Thoracic aorta (tissue), 2 donors: ENCODE measurements around the gene CORIN. TPM values are rescaled to one million over a fixed set of nuclear protein-coding genes. Genes with fewer than 3 reads are reported as not detected.

Experiments
- ATAC-seq: fragments of 150-250 bp; one replicate; pipeline ENCODE4 v1.8.0; 2017; ENCODE audit warnings: low read depth; ENCODE audit not compliant: insufficient number of reproducible peaks, low FRiP score
- DNase-seq: peaks from one replicate; pipeline ENCODE4 v3.0.0-alpha.2; 2020; ENCODE audit warnings: low spot score
- H3K27ac ChIP-seq, 2 donors: fragments of 200-600 bp; sonication (generic); 1 replicate in 1 of 2; 2 replicates in 1 of 2; pipeline ENCODE4 v1.5.1; 2016; ENCODE audit warnings: mild to moderate bottlenecking in 2 of 2, moderate library complexity in 2 of 2
- H3K27me3 ChIP-seq: fragments of 200-600 bp; sonication (generic); replicated peaks from 2 replicates; pipeline ENCODE4 v1.6.0; 2016; ENCODE audit warnings: mild to moderate bottlenecking; ENCODE audit not compliant: insufficient read depth
- H3K36me3 ChIP-seq: fragments of 200-600 bp; sonication (generic); one replicate; pipeline ENCODE4 v1.5.1; 2016
- H3K4me1 ChIP-seq, 2 donors: fragments of 200-600 bp; sonication (generic); 1 replicate in 1 of 2; 2 replicates in 1 of 2; pipeline versions ENCODE4 v1.5.1 to v1.6.0; 2016; ENCODE audit warnings: low read depth in 2 of 2, mild to moderate bottlenecking in 1 of 2; ENCODE audit not compliant: control insufficient read depth in 1 of 2
- H3K4me3 ChIP-seq: fragments of 200-600 bp; sonication (generic); 2 replicates; pipeline ENCODE4 v1.5.1; 2016; ENCODE audit warnings: mild to moderate bottlenecking
- H3K9me3 ChIP-seq: fragments of 200-600 bp; sonication (generic); 2 replicates; pipeline ENCODE4 v1.5.1; 2016
- CTCF ChIP-seq: fragments of 200-600 bp; sonication (generic); IDR thresholded peaks from one replicate; pipeline ENCODE4 v1.5.1; 2019; ENCODE audit warnings: antibody characterized with exemption
- total RNA-seq, 2 donors: library from RNA; depleted of rRNA; stranded (reverse); fragments of >200 nt; gene quantifications; one replicate each; pipeline versions ENCODE4 v1.1.0 to v1.2.3, GENCODE V29; 2016

The CORIN gene
- total RNA-seq, 2 donors from 2014 or later: 0.63 to 1.9 TPM

- H3K9me3 ChIP-seq: no peaks in the 10 kb centered on the region
- H3K27me3 ChIP-seq: no peaks in the 10 kb centered on the region
- H3K4me3 ChIP-seq: no peak overlapping the region
- DNase-seq (no peak), ATAC-seq (no peak)
- no peaks in the 10 kb centered on the region for H3K36me3 ChIP-seq
- H3K27ac ChIP-seq: no peak overlapping the region
- TF ChIP-seq CTCF: no peak
- no peaks in the 10 kb centered on the region for H3K4me1 ChIP-seq
Observed at GRCh38 chr4:47816748-47817147, 21.1 kb downstream of the CORIN start.

GRCh38 chr4:47814618-47815295 lies 23.1 kb downstream of the CORIN start:
- no peak for TF ChIP-seq CTCF
- no peaks in the 10 kb centered on the region for H3K36me3 ChIP-seq
- H3K4me3 ChIP-seq: no peak overlapping the region
- no peaks in the 10 kb centered on the region for H3K27me3 ChIP-seq
- H3K4me1 ChIP-seq: no peaks in the 10 kb centered on the region
- no peak overlapping the region for H3K27ac ChIP-seq
- DNase-seq: no peak
- no peak for ATAC-seq
- H3K9me3 ChIP-seq: no peaks in the 10 kb centered on the region

GRCh38 chr4:47809654-47810203 lies 28.1 kb downstream of the CORIN start:
- Histone ChIP-seq H3K4me1 (no peaks in the 10 kb centered on the region), H3K36me3 (no peaks in the 10 kb centered on the region), H3K27ac (no peak overlapping the region), H3K4me3 (no peak overlapping the region), H3K9me3 (no peaks in the 10 kb centered on the region), H3K27me3 (no peaks in the 10 kb centered on the region)
- DNase-seq: no peak
- ATAC-seq: no peak
- no peak for TF ChIP-seq CTCF

- DNase-seq (no peak), ATAC-seq (no peak)
- no peaks in the 10 kb centered on the region for H3K36me3 ChIP-seq
- H3K27ac ChIP-seq: no peak overlapping the region
- no peak overlapping the region for H3K4me3 ChIP-seq
- no peaks in the 10 kb centered on the region for H3K4me1 ChIP-seq
- H3K9me3 ChIP-seq: no peaks in the 10 kb centered on the region
- no peak for TF ChIP-seq CTCF
- no peaks in the 10 kb centered on the region for H3K27me3 ChIP-seq
Observed at GRCh38 chr4:47804598-47804997, 33.3 kb downstream of the CORIN start.

GRCh38 chr4:47801481-47802002 lies 36.3 kb downstream of the CORIN start:
- no peaks in the 10 kb centered on the region for H3K9me3 ChIP-seq
- DNase-seq: no peak
- no peak overlapping the region for H3K27ac ChIP-seq
- H3K4me3 ChIP-seq: no peak overlapping the region
- no peaks in the 10 kb centered on the region for H3K27me3 ChIP-seq
- TF ChIP-seq CTCF: no peak
- H3K4me1 ChIP-seq: no peaks in the 10 kb centered on the region
- H3K36me3 ChIP-seq: no peaks in the 10 kb centered on the region
- ATAC-seq: no peak
